GM11168 (cell line): ENCODE data around the gene DENND6B.

Experiments used
- in situ Hi-C: fragments of 300-500 bp; cut with MboI; formaldehyde crosslinking; loops from one replicate; pipeline ENCODE4 v1.12.0; 2022; ENCODE audit warnings: low sequenced_read_pairs; ENCODE audit not compliant: unreplicated experiment

Gene DENND6B

DNA sequence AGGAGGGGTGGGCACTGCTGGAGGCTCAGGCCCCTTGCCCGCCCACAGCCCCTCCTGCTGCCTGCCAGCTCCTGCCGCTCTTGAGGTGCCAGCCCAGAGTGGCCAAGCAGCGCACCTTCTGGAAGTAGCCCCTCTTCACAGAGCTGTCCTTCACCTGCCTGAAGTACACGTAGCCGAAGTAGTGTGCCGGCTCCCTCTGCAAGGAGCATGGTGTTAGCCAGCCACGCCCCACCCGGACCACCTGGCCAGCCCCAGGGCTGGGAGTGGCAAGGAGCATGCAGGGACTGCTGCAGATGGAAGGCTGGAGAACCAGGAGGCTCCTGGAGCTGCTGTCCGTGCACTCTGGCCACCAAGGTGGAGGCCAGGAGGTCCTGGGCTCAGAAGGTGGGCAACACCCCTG, 9.6 kb downstream of the DENND6B start:
- in situ Hi-C loops = no loop called here

GRCh38 chr22:50316114-50317065, 10.4 kb downstream of the DENND6B start:
- in situ Hi-C loops = no loop called here

DNA sequence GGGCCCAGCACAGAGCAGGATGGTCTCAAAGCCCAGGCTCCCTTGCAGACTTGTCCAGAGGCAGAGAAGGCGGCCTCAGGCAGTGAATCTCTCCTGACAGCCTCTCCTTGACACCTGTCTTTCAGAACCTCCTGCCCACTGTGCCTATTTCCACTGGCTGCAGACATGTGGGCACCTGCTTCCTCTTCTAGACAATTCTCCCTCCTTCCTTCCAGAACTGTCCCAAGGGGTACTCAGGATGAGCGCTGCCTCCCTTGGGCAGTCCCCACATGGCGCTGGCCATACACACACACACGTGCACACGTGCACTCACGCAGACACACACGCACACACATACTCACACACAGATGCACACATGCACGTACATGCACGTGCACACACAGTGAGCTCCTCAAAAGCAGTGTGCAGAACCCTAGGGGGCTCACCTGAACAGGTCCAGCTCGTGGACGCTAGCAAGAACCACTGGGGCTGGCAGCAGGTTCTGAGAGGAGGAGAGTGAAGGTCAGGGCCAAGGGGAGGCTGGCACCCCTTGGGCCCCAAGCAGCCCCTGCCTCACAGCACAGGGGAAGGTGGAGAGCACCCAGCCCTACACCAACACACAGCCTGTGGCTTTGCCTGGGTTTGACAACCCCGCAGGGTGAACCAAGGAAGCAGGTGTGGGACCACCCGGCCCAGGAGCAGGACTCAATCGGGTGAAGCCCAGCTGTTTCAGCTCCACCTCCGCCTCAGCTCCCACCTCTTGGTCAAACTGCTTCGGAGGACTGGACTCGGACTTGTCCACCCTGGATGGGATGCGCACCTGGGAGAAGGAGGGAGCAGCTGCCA, 11.3 kb downstream of the DENND6B start:
- in situ Hi-C loops = no loop called here

- in situ Hi-C loops = no loop called here
Measured at GRCh38 chr22:50314455-50315288, 12.1 kb downstream of the DENND6B start.

DNA sequence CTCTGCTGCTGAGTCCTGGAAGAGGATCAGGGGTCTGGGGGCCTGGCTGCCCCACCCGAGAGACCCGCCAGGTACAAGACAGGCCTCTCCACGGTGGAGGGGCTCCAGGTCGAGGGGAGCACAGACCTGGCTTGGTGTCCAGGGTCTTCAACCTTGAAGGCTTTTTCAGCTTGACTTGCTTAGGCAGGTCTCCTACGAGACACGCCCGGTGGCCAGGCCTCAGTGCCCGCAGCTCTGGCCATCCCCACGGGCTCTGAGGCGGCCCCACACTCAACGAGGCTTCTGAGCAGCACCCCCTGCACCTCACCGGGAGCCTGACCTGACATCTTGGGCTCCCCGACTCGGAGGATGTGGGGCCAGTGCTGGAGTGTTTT, 12.7 kb downstream of the DENND6B start:
- in situ Hi-C loops = no loop called here

DNA sequence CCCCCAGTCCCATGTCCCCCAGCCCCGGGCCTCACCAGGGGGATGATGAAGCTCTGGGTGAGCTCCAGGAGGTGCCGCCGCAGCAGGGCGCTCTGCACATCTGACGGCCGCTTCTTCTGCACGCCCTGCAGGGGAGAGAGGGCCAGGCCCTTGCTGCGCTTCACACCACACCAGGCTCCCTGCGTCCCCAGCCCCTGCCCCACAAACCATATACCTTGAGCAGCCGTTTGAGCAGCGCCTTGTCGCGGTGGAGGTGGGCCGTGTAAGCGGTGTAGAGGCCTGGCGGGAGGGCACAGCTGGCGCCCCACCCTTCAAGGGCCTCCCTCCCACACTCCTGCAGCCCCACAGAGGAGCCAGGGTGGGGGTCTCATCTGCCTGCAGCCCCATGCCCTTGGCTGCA, 13.2 kb downstream of the DENND6B start:
- in situ Hi-C loops = no loop called here

DNA sequence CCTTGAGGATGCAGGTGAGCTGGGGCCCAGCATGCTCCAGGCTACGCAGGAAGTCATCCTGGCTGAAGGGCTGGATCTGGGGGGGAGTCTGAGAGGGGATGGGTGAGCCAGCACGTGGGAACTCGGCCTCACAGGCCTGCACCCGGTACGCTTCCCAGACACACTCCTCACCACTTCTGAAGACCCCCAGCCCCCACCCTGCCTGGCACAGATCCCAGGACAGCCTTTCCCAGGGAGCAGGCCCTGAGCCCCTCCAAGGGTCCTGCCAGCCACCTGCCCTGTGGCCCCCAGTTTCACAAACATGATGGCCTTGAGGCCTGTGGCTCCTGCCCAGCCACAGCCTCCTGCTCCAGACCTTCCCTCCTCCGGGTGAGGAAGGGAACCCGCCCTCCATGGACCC, 13.8 kb downstream of the DENND6B start:
- in situ Hi-C loops = no loop called here

- in situ Hi-C loops = no loop called here
Measured at GRCh38 chr22:50312371-50312770, 14.4 kb downstream of the DENND6B start.

DNA sequence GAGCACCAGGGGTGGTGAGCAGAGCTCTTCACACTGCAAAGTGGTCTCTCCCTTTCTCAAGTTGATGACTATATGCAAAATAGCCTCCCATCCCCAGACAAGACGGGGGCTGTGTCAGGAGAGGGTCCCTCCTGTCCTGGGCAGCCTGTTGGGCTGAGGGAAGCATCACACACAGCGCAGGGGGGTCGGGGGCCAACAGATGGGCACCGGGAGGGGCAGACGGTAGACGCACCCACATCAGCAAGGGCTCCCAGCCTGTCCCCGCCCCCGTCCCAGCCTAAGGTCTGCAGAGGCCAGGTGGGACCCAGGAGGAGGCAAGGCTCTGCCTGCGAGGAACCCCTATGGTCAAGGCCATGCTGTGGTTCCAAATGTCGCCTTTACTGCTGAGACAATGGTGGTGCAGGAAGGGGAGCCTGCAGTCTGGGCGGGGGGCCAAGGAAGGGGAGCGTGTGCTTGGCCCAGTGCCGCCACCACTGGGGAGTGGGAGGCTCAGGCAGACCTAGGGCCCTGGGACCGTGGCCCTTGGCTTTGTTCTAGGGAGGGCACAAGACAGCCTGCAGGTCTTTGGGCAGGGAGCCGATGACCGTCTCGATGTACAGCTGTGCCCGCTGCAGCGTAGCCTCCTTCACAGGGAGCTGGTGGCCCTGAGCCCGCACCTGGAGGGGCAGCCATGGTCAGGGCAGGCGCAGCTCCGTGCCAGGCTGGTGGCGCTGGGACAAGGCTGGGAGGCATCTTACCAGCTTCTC, 15.0 kb downstream of the DENND6B start:
- in situ Hi-C loops = no loop called here

GRCh38 chr22:50310949-50311444, 15.8 kb downstream of the DENND6B start:
- in situ Hi-C loops = no loop called here

- in situ Hi-C loops = no loop called here
Measured at GRCh38 chr22:50310031-50310722, 16.6 kb downstream of the DENND6B start.

DNA sequence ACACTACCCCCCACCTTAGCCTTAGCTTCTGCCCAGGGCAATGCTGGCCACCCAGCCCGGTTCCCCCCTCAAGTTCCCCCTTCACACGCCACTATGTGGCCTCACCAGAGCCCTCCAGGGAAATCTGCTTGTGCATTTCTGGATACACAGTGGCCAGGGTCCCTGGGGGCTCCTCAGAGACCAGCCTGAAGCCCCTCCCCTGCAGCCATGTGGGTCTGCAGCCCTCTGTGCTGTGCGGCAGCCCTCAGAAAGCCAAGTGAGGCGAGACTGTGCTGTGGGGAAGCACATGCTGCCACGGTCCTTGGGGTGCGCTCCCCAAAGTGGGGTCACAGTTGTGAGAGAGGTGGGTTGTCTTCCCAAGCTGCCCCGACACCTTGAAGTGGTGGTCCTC, 17.2 kb downstream of the DENND6B start:
- in situ Hi-C loops = no loop called here

- in situ Hi-C loops = no loop called here
Measured at GRCh38 chr22:50308986-50309600, 17.7 kb downstream of the DENND6B start.

GRCh38 chr22:50308597-50308935, 18.2 kb downstream of the DENND6B start:
- in situ Hi-C loops = no loop called here

DNA sequence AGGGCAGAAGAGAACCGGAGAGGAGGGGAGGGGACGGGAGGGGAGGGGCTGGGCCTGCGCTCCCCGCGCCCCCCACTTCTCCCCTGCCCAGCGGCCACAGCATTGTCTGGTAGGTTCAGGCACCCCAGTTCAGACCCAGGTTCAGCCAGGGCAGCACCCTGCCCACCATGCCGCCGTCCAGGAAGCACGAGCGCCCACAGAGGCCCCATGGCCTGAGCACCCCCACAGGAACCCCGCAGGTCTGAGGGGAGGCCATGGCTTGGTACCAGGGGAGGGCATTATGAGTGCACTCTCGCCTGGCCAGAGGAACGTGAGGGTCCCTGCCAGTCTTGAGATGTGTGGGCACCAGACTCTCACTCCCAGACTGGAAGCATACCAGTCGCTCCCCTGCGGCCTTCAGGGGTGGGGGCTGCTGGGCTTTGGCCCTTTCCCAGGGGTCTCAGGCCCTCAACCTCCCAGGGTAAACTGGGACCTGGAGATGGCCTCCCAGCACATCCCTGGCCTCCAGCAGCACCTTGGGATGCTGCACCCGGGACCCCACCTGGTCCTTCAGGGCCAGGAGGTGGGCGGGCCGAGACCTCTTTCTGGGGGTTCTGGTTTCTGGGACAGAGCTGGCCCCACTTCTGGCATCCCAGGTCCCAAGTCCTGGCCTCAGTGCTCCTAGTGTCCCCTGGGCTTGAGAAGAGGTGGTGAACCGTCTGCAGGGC, 18.8 kb downstream of the DENND6B start:
- in situ Hi-C loops = no loop called here

DNA sequence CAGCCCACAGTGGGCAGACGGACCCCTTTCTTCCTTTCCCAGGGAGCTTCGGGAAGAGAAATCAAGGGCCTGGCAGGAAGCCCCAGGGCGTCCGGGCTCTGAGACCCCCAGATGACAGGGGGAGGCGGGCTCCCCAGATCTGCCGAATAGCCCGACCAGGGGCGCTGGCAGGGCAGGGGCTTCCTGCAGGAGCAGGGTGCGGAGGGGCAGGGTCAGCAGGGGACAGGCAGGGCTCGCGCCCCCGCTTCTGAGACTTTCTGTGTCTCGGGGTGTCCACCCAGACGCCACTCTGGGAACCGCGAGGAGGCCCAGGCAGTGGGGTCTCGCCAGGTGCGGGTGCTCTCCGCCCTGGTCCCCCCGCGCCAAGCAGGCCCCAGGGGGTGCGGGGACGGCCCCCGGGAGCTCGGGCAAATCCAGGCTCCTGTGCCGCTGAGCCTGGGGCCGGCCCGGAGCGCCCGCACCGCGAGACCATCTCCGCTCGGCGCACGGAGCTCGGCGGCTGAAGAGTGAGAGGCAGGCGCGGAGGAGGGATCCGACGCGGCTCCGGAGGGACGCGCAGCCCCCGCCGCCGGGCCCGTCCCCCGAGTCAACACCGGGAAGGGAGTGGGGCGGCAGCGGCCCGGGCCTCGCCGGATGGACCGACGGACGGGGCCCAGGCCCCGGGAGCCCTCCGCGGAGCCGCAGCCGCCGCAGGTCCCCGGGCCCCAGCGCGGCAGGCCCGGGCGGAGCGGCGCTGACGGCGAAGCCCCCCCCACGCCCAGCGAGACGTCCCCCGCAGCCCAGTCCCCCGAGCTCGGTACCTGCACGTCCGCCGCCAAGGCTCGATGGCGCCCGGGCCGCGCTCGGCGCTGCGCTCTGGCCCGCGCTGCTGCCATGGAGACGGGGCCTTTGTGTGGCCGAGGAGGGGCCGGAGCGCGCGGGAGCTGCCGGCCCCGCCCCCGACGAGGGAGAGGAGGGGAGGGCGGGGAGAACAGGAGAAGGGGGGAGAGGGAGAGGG, 19.8 kb downstream of the DENND6B start, which contains the start of gene PLXNB2:
PLXNB2 (minus strand) TSS at position 894 of the 997 bp plus-strand sequence. CDS start 17,062 bp downstream, outside the sequence.
- in situ Hi-C loops = no loop called here
